IPS-NIHi7 (cell line): ENCODE results near the gene FAM200A.
"Not testable (repeated sequence)": the region's sequence is repeated elsewhere in the genome, so short reads cannot be mapped to it uniquely, and the experiment has no call there.

ENCODE experiments used
- DNase-seq: peaks from one replicate; pipeline ENCODE4 v3.0.0; 2012; ENCODE audit warnings: mixed read lengths; ENCODE audit errors: extremely low spot score

The FAM200A gene

GRCh38 chr7:99504281-99504602 lies 47.7 kb downstream of the FAM200A start:
- peak; percentile 99 for DNase-seq

GRCh38 chr7:99501236-99501635 lies 50.7 kb downstream of the FAM200A start:
- not testable (repeated sequence) for DNase-seq

GRCh38 chr7:99500637-99501009 lies 51.3 kb downstream of the FAM200A start:
- DNase-seq, result no peak

- peak; percentile 94 for DNase-seq
Observed at GRCh38 chr7:99499721-99500636, 51.9 kb downstream of the FAM200A start, which contains the start of gene ZNF394. TSS of gene ZNF394 (minus strand) at chr7:99500281. CDS start at chr7:99500093, 188 bp downstream.

- no peak for DNase-seq
Observed at GRCh38 chr7:99499371-99499720, 52.6 kb downstream of the FAM200A start.

- DNase-seq, result no peak
Observed at GRCh38 chr7:99498546-99498944, 53.4 kb downstream of the FAM200A start.

- DNase-seq, result no peak
Observed at GRCh38 chr7:99497766-99498545, 54.0 kb downstream of the FAM200A start.
